Head of caudate nucleus (tissue), 42 donors: ENCODE measurements around the gene NUTF2.

Experiments
- DNase-seq, 42 donors: peaks; one replicate each; pipeline versions ENCODE4 v3.0.0 to v3.0.0-alpha.2; 2020 to 2021; ENCODE audit warnings: mixed read lengths in 7 of 42
- intact Hi-C: fragments of 100-400 bp; cut with DNase I; formaldehyde crosslinking; loops from one replicate; pipeline ENCODE4 v1.15.0; 2022

The NUTF2 gene

GRCh38 chr16:67846320-67847063, at the start of gene NUTF2:
TSS of gene NUTF2 (plus strand) at chr16:67846933. CDS start at chr16:67865131, 18,198 bp downstream.
- peak; percentile 86 to 98 (median 95) for DNase-seq
- intact Hi-C loops: loop anchor here (2.0 kb wide), 1 partner anchor 36 kb away; no protein-coding TSS in a partner anchor

GRCh38 chr16:67800338-67800926, 46.3 kb upstream of the NUTF2 start:
- DNase-seq: peak in 5 of 42 donors; percentile 14 to 54 (median 33)

DNA sequence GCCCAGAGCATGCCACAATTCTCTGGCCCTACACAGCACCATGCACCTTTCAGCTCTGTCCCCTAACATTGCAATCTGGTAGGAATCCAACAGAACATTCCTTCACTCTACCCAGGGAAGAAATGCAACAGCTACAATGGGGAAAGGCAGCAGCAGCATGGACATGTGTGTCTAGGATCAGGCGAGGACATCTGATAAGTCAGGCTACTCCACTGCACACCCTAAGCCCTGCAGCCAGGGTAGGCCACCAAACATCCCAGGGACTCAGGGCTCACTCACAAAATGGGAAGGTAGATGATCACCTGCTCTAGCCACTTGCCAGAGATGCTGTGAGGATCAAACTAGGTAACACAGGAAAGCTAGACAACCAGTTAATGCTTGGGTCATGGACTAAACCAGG, 45.5 kb upstream of the NUTF2 start:
- intact Hi-C loops: no loop called here

More at GRCh38 chr16:67800338-67800926, 46.3 kb upstream of the NUTF2 start:
- intact Hi-C loops: no loop called here

GRCh38 chr16:67801883-67802282, 44.9 kb upstream of the NUTF2 start:
- no peak for DNase-seq
- intact Hi-C loops: no loop called here

More for the DNA sequence above, 45.5 kb upstream of the NUTF2 start:
- no peak for DNase-seq

GRCh38 chr16:67803894-67804293, 42.8 kb upstream of the NUTF2 start:
- intact Hi-C loops: no loop called here
- DNase-seq: no peak

GRCh38 chr16:67804853-67805542, 41.7 kb upstream of the NUTF2 start:
- no peak for DNase-seq
- intact Hi-C loops: no loop called here

DNA sequence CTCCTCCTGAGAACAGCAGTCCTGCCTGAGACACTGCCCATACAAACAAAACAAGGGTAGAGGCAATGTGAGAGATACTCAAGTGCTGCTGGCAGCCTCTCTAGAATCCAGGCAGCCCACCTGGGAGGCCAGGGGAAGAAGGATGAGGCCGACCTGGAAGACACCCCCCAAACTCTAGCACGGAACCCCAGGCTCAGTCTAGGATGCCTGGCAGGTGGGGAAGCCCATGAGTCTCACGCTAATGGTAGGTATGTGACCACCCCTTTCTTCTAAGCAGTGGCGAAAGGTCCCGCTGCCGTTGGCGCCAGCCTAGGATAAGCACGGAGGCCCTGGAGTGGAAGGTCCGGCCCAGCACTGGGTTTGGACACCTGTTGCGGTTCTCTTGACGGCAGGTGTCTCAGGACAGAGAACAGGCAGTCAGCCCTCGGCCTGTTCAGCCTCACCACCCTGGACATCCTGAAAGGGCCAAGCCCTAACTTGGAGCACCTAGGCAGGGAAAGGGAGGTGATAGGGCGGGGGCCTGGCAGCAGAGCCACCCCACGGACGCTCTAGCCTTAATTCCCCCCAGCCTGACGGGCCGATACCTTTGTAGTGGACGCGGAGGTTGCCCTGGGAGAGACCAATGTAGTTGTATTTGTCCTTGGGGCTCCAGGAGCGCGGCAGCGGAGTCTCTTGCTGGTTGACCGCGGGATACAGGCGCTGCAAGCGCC, 40.9 kb upstream of the NUTF2 start:
- intact Hi-C loops: no loop called here
- peak in 9 of 42 donors; percentile 2 to 33 (median 17) for DNase-seq

DNA sequence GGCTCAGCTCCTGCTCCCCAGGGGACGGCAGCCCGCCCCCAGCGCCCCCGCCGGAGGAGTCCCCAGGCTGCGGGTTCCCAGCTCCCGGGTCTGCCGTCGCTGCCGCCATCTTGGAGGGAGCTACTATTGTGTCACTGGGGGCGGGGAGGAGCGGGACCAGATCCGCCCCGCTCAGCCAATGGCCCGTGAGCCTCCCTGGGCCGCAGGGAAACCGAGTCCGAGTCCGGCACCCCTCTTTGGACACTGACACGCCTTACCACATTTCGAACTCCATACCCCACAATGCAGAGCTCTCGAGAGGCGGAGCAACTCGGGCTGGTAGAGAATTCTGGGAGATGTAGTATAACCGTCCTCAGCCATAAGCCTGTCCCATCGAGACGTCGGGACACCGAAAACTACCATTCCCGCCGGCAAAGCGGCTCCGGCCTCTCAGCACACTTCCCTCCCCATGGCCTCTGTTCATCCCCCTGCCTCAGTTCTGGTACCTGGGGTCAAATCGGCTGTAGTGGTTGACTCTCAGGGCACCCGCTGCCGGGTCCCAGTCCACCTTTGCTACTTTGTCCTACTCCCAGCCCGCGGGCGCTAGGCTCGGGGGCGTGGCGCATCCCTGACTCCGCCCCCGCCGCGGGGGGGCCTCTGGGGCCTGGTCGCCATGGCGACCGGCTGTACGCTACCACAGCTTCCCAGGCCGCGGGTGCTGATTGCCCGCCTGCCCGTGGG, 40.1 kb upstream of the NUTF2 start, which contains the start of the genes RANBP10 and TSNAXIP1:
Gene RANBP10, minus strand, starts transcription at position 133 of the 720 bp plus-strand sequence. Its CDS starts 24 bp downstream, at position 109.
Gene TSNAXIP1, plus strand, starts transcription at position 462 of the 720 bp plus-strand sequence. CDS start 261 bp downstream, outside the sequence.
- intact Hi-C loops: no loop called here
- DNase-seq: peak; percentile 90 to 99 (median 98)

DNA sequence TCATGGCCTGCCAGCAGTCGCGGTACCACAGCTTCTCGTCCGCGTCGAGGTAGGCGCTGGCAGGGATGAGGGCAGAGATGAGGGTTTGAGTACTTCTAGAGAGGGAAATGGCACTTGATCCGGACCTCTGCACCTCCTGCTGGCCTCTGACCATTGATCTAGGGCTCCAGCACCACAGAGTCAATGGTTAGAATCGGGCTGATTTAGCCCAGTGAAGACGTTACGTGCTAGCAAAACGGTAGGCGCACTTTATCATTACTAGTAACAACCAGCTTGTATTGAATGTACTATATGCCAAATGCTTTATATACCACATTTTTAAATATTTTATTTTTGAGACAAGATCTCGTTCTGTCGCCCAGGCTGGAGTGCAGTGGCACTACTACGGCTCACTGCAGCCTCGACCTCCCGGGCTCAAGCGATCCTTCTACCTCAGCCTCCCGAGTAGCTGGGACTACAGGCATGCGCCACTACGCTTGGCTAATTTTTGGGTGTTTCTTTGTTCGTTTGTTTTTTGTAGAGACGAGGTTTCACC, 39.5 kb upstream of the NUTF2 start:
- intact Hi-C loops: no loop called here
- no peak for DNase-seq

DNA sequence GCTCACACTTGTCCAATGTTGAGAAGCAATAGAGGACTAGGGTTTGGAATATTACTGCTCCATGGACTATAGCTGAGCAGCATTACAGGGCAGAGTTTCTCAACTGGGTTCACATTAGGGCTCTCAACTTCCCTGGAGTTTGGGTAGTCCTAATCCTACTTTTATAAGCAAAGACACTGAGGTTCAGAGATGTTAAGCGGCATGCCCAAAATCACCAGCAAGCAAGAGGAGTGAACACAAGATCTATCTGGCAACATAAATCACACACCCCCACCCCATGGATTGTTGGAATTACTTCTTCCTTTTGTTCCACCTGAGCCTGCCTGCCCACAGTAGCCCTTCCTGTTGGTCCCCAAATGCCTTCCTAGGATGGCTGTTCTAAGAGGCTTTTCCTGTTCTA, 34.8 kb upstream of the NUTF2 start:
- DNase-seq: no peak
- intact Hi-C loops: loop anchor here (10.0 kb wide), 3 partner anchors 113 to 223 kb away; no protein-coding TSS in a partner anchor

DNA sequence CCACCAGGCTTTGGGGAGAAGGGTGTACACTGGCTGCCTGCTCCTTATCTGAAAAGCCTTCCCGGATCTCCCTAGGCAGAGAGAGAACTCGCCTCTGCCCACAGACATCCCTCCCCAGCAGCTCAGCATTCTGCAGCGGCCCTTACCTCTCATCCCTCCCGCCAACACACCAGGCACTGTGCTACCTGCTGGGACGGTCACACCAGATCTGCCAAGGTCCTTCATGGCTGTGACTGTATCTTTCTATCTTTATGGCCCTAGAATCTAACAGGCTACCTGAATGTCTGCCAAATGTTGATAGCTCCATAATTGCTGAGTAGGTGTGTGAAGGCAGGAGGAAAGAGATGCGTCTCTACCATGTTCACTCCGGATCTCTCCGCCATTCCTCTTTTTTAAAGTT, 32.2 kb upstream of the NUTF2 start:
- intact Hi-C loops: loop anchor here (10.0 kb wide), 3 partner anchors 110 to 220 kb away; no protein-coding TSS in a partner anchor
- DNase-seq: no peak

- DNase-seq: no peak
- intact Hi-C loops: no loop called here
Measured at GRCh38 chr16:67820608-67821259, 26.0 kb upstream of the NUTF2 start.

DNA sequence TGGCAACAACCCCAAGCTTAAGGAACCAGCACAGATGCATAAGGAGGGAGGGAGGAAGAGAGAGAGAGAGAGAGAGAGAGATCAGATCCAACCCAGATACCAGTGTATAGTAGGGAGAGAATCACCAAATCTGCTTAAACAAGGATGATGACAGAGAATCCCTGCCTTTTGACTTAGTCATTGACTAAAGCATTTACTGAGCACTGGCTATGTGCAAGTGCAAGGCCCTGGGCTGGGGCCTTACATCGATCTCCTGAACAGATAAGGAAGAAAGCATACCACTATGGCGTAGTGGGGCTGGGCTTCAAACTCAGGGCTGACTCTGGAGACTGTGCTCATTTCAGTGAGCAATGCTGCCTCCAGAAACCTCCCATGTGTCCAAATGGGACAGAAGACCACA, 24.2 kb upstream of the NUTF2 start:
- DNase-seq: no peak
- intact Hi-C loops: no loop called here

DNA sequence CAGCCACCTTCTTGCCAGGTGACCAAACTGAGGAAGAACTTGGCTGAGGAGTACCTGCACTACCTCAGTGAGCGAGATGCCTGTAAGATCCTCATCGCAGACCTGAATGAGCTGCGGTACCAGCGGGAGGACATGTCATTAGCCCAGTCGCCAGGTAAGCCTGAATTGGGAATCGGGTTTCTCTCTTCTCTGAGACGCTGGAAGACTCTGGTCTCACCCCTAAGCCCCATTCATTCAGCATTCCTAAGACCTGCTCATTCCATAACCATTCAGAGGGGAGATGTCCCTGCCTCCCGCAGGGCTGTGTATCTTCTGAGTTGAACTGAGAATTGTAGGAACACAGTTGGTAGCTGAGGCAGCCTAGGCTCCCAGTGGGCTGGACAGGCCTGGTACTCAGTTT, 21.6 kb upstream of the NUTF2 start:
- DNase-seq: no peak
- intact Hi-C loops: no loop called here

DNA sequence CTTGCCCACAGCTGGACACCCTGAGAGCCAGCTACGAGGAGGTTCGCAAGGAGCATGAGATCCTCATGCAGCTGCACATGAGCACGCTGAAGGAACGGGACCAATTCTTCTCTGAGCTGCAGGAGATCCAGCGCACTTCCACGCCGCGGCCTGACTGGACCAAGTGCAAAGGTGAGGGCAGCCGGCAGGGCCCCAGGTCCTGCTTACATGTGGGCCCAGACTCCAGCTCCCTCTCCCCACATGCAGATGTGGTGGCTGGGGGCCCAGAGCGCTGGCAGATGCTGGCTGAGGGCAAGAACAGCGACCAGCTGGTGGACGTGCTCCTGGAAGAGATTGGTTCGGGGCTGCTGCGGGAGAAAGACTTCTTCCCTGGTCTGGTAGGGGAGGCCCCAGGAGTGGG, 20.8 kb upstream of the NUTF2 start:
- intact Hi-C loops: no loop called here
- DNase-seq: no peak

- DNase-seq: no peak
- intact Hi-C loops: no loop called here
Measured at GRCh38 chr16:67828651-67829050, 18.1 kb upstream of the NUTF2 start.

- DNase-seq: no peak
- intact Hi-C loops: no loop called here
Measured at GRCh38 chr16:67833030-67833414, 13.7 kb upstream of the NUTF2 start.
